Measurements from ENCODE around the gene PTPRN2. TPM values are rescaled to one million over a fixed set of nuclear protein-coding genes. Genes with fewer than 3 reads are reported as not detected.

PTPRN2 gene
- total and polyA plus RNA-seq, 5 experiments from 2014 or later: 0.69 to 1.5 (median 0.99) TPM

GRCh38 chr7:157751951-157752673 is 835.5 kb downstream of the PTPRN2 start:
- no peak for ATAC-seq
- POLR2A ChIA-PET: interaction anchor here (1.2 kb wide), 1 partner anchor 10 kb away, joined by 3 read pairs; no protein-coding TSS in a partner anchor

DNA sequence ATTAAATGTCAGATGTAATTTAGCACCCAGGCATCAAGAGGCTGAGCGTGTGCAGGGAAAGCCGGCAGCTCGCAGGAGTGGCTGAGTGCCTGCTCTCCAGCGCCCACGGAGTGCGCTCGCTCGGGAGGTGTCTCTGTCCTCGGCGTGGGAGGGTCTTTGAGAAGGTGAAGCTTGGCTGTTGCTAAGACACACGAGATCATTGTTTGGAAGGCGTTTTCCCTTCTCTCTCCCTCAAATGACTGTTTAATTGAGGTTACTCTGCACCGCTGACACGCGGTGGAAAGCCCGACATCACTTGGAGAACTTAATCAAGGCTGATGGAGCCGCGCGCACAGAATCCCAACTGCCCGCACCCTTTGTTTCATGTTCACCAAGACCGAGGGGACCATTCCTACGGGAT is 836.2 kb downstream of the PTPRN2 start:
- ATAC-seq (no peak), DNase-seq (no peak)
- Mint-ChIP-seq H3K4me1 (peaks cover 0 to 2% (median 0%) of the 10 kb centered on the region in 4 donors), H3K9me3 (no peaks in the 10 kb centered on the region), H3K27me3 (peaks cover 0 to 3% (median 0%) of the 10 kb centered on the region in 5 donors), H3K4me3 (no peak overlapping the region), H3K36me3 (no peaks in the 10 kb centered on the region), H3K27ac (peak overlapping the region in 1 of 10 donors; percentile 35)
- POLR2A ChIA-PET: no interaction called here

More at GRCh38 chr7:157751951-157752673, 835.5 kb downstream of the PTPRN2 start:
- Mint-ChIP-seq H3K4me3 (no peak overlapping the region), H3K27me3 (peaks cover 0 to 5% (median 0%) of the 10 kb centered on the region in 5 donors), H3K9me3 (no peaks in the 10 kb centered on the region), H3K36me3 (no peaks in the 10 kb centered on the region), H3K27ac (peak overlapping the region in 1 of 10 donors; percentile 54), H3K4me1 (peaks cover 0 to 3% (median 0%) of the 10 kb centered on the region in 4 donors)
- no peak for DNase-seq

DNA sequence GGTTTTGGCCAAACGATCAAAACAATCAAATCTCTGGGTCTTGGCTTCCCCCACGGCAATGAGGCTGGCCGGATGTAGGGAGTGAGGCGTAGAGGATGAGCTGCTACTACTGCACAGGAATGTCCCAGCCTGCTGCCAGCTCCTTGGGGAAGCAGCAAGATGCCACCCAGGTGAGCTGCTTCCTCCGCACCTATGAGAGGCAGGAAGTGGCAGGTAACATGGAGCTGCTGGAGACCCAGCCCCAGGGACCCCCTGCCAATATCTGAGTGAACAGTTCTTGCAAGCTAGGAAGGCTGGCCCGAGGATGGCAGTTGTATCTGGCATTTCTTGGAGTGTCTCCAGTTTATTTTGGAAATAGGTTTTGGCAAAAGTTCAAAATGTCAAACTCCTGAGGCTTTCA is 837.3 kb downstream of the PTPRN2 start:
- no peaks in the 10 kb centered on the region for H3K36me3 Mint-ChIP-seq
- H3K4me1 Mint-ChIP-seq: peaks cover 0 to 2% (median 0%) of the 10 kb centered on the region in 4 donors
- DNase-seq (peak in 1 of 10 donors; percentile 28), ATAC-seq (no peak)
- POLR2A ChIA-PET: no interaction called here
- H3K9me3 Mint-ChIP-seq: no peaks in the 10 kb centered on the region
- no peak overlapping the region for H3K27ac Mint-ChIP-seq
- H3K27me3 Mint-ChIP-seq: peaks cover 0 to 3% (median 0%) of the 10 kb centered on the region in 5 donors
- H3K4me3 Mint-ChIP-seq: no peak overlapping the region

DNA sequence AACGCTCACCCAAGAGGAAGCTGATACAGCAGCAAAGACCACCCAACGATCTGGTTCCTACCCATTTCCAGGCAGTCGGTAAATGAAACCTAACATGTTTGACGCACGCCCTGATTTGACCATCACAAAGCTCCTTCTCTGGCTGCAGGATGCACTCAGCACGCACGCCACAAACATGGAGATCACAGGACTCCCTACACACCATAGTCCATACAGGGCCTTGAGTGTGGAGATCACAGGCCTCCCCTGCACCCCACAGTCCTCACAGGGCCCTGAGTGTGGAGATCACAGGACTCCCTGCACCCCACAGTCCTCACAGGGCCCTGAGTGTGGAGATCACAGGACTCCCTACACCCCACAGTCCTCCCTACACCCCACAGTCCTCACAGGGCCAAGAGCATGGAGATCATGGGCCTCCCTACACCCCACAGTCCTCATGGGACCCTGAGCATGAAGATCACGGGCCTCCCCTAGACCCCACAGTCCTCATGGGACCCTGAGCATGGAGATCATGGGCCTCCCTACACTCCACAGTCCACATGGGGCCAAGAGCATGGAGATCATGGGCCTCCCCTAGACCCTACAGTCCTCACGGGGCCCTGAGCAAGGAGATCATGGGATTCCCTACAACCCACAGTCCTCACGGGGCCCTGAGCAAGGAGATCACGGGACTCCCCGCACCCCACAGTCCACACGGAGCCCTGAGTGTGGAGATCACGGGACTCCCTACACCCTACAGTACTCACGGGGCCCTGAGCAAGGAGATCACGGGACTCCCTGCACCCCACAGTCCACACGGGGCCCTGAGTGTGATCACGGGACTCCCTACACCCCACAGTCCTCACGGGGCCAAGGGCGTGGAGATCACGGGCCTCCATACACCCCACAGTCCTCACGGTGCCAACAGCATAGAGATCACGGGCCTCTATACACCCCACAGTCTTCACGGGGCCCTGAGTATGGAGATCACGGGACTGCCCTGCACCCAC is 841.6 kb downstream of the PTPRN2 start:
- H3K27me3 Mint-ChIP-seq: peaks cover 0 to 9% (median 3%) of the 10 kb centered on the region in 5 donors
- H3K4me1 Mint-ChIP-seq: peaks cover 0 to 4% (median 0%) of the 10 kb centered on the region in 4 donors
- no peaks in the 10 kb centered on the region for H3K36me3 Mint-ChIP-seq
- POLR2A ChIA-PET: no interaction called here
- ATAC-seq (no peak), DNase-seq (peak in 1 of 10 donors; percentile 52)
- no peak overlapping the region for H3K4me3 Mint-ChIP-seq
- H3K9me3 Mint-ChIP-seq: no peaks in the 10 kb centered on the region
- H3K27ac Mint-ChIP-seq: peak overlapping the region in 1 of 10 donors; percentile 44

GRCh38 chr7:157744786-157745601 is 842.6 kb downstream of the PTPRN2 start:
- DNase-seq (peak in 2 of 10 donors; percentile 6 to 58), ATAC-seq (no peak)
- H3K27ac Mint-ChIP-seq: no peak overlapping the region
- peaks cover 0 to 14% (median 3%) of the 10 kb centered on the region in 5 donors for H3K27me3 Mint-ChIP-seq
- H3K9me3 Mint-ChIP-seq: no peaks in the 10 kb centered on the region
- POLR2A ChIA-PET: interaction anchor here (0.5 kb wide), 1 partner anchor 79 kb away, joined by 4 read pairs; no protein-coding TSS in a partner anchor
- no peak overlapping the region for H3K4me3 Mint-ChIP-seq
- H3K36me3 Mint-ChIP-seq: no peaks in the 10 kb centered on the region
- H3K4me1 Mint-ChIP-seq: peaks cover 0 to 2% (median 0%) of the 10 kb centered on the region in 4 donors

DNA sequence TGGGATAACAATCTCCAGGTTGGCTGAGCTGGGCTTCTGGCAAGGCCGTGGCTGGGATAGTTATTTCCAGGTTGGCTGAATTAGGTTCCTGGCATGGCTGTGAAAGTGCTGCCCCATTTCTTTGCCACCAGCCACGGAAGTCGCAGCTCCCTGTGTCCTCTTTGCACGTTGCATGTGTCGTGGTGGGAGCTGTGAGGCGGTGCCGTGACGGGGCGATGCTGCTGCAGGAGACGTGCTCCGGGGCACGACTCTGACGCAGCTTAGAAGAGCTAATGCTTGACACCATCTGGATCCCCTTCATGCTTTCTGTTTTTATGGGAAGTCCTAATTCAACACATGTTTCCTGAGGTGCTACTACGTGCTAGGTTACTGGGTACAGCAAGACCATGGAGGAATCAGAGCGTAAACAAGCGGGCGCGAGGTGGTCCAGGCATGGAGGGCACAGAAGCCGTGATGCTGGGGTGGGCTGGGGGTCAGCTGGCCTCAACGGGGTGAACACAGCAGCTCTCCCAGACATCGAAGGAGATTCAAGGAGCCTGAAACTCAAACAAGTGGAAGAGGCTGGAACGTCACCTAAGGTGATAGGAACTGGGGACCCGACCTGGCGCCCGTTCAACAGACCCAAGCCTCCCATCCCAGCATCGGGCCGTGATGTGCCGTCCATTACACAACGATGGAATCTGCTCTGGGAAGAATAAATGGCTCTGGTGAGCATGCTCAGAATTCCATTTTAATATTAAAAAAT is 843.7 kb downstream of the PTPRN2 start:
- POLR2A ChIA-PET: no interaction called here
- DNase-seq (peak in 1 of 10 donors; percentile 50), ATAC-seq (no peak)
- peaks cover 0 to 2% (median 0%) of the 10 kb centered on the region in 4 donors for H3K4me1 Mint-ChIP-seq
- no peak overlapping the region for H3K4me3 Mint-ChIP-seq
- no peak overlapping the region for H3K27ac Mint-ChIP-seq
- no peaks in the 10 kb centered on the region for H3K9me3 Mint-ChIP-seq
- H3K27me3 Mint-ChIP-seq: peaks cover 2 to 18% (median 4%) of the 10 kb centered on the region in 5 donors
- H3K36me3 Mint-ChIP-seq: no peaks in the 10 kb centered on the region

DNA sequence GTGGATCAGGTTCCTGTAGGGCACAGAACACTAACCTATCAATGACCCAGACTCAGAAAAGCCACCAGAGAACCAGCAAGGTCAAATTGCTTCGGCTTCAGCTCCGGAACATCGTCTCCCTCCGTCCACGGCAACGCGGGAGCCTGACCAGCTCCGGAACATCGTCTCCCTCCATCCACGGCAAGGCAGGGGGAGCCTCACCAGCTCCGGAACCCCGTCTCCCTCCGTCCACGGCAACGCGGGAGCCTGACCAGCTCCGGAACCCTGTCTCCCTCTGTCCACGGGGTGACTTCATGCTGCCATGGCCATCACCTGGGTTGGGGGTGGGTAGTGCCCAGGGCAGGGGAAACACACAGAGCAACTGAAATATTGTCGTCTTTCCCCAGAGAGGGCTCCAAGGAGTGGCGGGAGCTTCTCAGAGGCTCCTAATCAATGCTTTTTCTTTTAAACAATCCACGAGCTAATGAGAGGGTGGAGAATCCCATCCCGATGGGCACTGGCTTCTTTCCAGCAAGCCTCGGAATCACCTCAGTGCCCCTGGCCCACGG is 847.3 kb downstream of the PTPRN2 start:
- Mint-ChIP-seq H3K4me1 (peaks cover 0 to 2% (median under 1%) of the 10 kb centered on the region in 4 donors), H3K9me3 (no peaks in the 10 kb centered on the region), H3K4me3 (no peak overlapping the region), H3K36me3 (no peaks in the 10 kb centered on the region), H3K27ac (no peak overlapping the region), H3K27me3 (peaks cover 3 to 30% (median 21%) of the 10 kb centered on the region in 5 donors)
- no peak for ATAC-seq
- peak in 1 of 10 donors; percentile 37 for DNase-seq
- POLR2A ChIA-PET: no interaction called here

- DNase-seq: peak in 1 of 10 donors; percentile 22
- H3K36me3 Mint-ChIP-seq: no peaks in the 10 kb centered on the region
- ATAC-seq: no peak
- H3K27me3 Mint-ChIP-seq: peaks cover 3 to 30% (median 21%) of the 10 kb centered on the region in 5 donors
- H3K27ac Mint-ChIP-seq: no peak overlapping the region
- no peak overlapping the region for H3K4me3 Mint-ChIP-seq
- POLR2A ChIA-PET: no interaction called here
- no peaks in the 10 kb centered on the region for H3K9me3 Mint-ChIP-seq
- H3K4me1 Mint-ChIP-seq: peaks cover 0 to 2% (median under 1%) of the 10 kb centered on the region in 4 donors
Measured at GRCh38 chr7:157739650-157740049, 848.0 kb downstream of the PTPRN2 start.

DNA sequence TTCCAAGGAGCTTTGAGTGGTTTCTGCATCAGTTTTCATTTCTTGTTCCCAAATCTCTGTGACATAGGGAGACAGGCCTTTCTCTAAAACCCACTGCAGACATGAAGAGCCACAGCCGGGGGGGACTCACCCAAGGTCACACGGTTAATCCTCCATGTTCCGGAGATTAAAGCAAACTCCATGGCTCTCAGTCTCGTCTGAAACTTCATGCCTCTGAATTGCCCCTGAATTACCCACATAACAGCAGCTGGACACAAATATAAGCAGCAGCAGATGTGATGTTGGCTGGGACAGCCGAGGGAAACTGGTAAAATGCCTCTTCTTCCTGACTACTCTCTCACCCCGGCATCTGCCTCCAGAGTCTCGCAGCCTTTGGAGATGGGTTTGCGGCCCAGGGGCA is 848.6 kb downstream of the PTPRN2 start:
- peaks cover 3 to 30% (median 24%) of the 10 kb centered on the region in 5 donors for H3K27me3 Mint-ChIP-seq

GRCh38 chr7:157738066-157738460 is 849.6 kb downstream of the PTPRN2 start:
- Mint-ChIP-seq H3K27ac (peak overlapping the region in 1 of 10 donors; percentile 54), H3K9me3 (no peaks in the 10 kb centered on the region), H3K36me3 (no peaks in the 10 kb centered on the region), H3K4me1 (peaks cover 0 to 3% (median under 1%) of the 10 kb centered on the region in 4 donors), H3K4me3 (no peak overlapping the region), H3K27me3 (peaks cover 3 to 30% (median 24%) of the 10 kb centered on the region in 5 donors)
- DNase-seq (no peak), ATAC-seq (no peak)
- POLR2A ChIA-PET: no interaction called here

More for the DNA sequence above, 848.6 kb downstream of the PTPRN2 start:
- H3K27ac Mint-ChIP-seq: no peak overlapping the region
- no peaks in the 10 kb centered on the region for H3K9me3 Mint-ChIP-seq
- no peak overlapping the region for H3K4me3 Mint-ChIP-seq
- no peaks in the 10 kb centered on the region for H3K36me3 Mint-ChIP-seq
- DNase-seq (peak in 1 of 10 donors; percentile 30), ATAC-seq (no peak)
- POLR2A ChIA-PET: no interaction called here
- peaks cover 0 to 5% (median under 1%) of the 10 kb centered on the region in 4 donors for H3K4me1 Mint-ChIP-seq

All from naive thymus-derived CD8-positive, alpha-beta T cell (primary cell).